ENCODE data around the gene LY9. TPM values are rescaled to one million over a fixed set of nuclear protein-coding genes. Genes with fewer than 3 reads are reported as not detected.

The LY9 gene
- total and polyA plus RNA-seq, 8 donors = 0.29 to 2.5 (median 0.50) TPM

DNA sequence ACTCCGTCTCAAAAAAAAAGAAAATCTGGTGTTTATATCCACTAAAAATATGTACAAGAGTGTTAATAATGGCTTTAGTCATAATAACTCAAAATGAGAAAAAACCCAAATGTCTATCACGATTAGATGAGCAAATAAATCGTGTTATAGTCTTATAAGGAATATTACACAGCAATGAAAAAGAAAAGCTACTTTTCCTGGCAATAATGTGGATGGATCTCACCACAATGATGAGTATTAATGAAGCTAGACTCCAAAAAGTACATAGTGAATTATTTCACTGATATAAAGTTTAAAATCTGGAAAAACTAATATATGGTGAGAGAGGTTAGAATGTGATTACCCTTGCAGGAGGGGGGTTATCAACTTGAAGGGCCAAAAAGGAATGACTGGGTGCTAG is 57.0 kb downstream of the LY9 start:
- H3K4me1 ChIP-seq = peaks cover 0 to 8% of the 10 kb centered on the region in 2 donors
- no peaks in the 10 kb centered on the region for H3K36me3 ChIP-seq
- no peak overlapping the region for H3K27ac ChIP-seq
- intact Hi-C loops (cut with DNase I) = no loop called here
- ATAC-seq (no peak), DNase-seq (no peak)
- TF ChIP-seq, protein P1, sequence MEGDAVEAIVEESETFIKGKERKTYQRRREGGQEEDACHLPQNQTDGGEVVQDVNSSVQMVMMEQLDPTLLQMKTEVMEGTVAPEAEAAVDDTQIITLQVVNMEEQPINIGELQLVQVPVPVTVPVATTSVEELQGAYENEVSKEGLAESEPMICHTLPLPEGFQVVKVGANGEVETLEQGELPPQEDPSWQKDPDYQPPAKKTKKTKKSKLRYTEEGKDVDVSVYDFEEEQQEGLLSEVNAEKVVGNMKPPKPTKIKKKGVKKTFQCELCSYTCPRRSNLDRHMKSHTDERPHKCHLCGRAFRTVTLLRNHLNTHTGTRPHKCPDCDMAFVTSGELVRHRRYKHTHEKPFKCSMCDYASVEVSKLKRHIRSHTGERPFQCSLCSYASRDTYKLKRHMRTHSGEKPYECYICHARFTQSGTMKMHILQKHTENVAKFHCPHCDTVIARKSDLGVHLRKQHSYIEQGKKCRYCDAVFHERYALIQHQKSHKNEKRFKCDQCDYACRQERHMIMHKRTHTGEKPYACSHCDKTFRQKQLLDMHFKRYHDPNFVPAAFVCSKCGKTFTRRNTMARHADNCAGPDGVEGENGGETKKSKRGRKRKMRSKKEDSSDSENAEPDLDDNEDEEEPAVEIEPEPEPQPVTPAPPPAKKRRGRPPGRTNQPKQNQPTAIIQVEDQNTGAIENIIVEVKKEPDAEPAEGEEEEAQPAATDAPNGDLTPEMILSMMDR (IDR thresholded peaks at IDR 0.05) = no peak
- no peaks in the 10 kb centered on the region for H3K27me3 ChIP-seq
- H3K4me3 ChIP-seq = no peak overlapping the region
- H3K9me3 ChIP-seq = peaks cover 0 to 4% of the 10 kb centered on the region in 2 donors

DNA sequence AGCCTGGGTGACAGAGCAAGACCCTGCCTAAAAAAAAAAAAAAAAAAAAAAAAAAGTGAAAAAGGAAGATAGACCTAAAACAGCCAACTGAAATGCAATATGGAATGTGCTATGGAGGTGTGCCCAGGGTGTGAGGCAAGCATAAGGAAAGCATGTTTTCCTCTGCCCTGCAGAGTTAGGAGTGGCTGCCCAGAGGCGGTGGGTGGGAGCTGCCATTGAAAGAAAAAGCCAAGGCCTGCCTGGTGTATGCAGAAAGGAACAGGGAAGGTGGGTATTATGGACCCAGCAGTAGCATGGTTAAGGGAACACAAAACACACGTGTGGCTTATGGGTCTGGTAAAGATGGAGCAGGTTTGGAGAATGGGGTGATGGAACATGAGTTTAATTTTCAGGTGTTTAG is 57.8 kb downstream of the LY9 start:
- ATAC-seq (no peak), DNase-seq (no peak)
- no peak overlapping the region for H3K27ac ChIP-seq
- H3K36me3 ChIP-seq = no peaks in the 10 kb centered on the region
- H3K4me1 ChIP-seq = peaks cover 0 to 11% of the 10 kb centered on the region in 2 donors
- H3K9me3 ChIP-seq = peaks cover 0 to 4% of the 10 kb centered on the region in 2 donors
- H3K4me3 ChIP-seq = no peak overlapping the region
- TF ChIP-seq, protein P1 (IDR thresholded peaks at IDR 0.05) = no peak
- intact Hi-C loops (cut with DNase I) = no loop called here
- H3K27me3 ChIP-seq = no peaks in the 10 kb centered on the region

DNA sequence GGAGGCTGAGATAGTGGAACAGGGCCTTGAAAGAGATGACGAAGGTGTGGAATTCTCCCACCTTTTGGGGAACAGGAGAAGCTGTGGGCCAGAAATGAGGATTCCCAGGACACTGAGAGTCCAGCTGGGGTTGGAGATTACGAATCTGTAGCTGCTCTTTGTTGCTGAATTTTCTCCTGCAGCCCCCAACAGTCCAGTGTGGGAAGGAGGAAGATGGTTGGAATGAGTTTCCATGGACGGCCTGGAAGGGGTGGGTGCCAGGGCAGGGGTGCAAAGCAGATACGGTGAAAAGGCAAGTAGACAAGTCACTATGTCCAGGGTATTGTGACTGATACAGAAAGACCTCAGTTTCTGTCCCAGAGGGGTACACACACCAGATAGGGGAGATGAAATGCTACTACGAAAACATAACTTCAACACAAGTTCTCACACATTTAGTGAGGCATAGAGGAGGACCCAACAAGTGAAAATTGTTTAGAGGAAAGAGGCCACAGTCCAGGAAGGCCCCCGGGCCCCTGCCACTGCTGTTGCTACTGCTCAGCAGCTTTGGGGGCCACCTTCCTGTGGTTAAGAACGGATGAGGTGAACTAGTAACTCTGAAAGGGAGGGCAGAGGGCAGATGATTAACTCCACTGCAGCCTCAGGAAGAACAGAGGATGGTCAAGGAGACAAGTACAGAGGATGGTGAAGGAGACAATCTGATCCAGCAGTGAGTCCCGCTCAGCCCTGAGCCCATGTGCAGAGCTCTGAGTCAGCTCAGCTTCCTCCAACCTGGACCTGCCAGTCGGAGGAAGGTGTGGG is 59.4 kb downstream of the LY9 start:
- H3K27ac ChIP-seq = no peak overlapping the region
- peaks cover 0 to 4% of the 10 kb centered on the region in 2 donors for H3K9me3 ChIP-seq
- TF ChIP-seq, protein P1 (IDR thresholded peaks at IDR 0.05) = no peak
- H3K27me3 ChIP-seq = no peaks in the 10 kb centered on the region
- intact Hi-C loops (cut with DNase I) = no loop called here
- DNase-seq (no peak), ATAC-seq (no peak)
- no peak overlapping the region for H3K4me3 ChIP-seq
- H3K4me1 ChIP-seq = peaks cover 0 to 24% of the 10 kb centered on the region in 2 donors
- H3K36me3 ChIP-seq = no peaks in the 10 kb centered on the region

DNA sequence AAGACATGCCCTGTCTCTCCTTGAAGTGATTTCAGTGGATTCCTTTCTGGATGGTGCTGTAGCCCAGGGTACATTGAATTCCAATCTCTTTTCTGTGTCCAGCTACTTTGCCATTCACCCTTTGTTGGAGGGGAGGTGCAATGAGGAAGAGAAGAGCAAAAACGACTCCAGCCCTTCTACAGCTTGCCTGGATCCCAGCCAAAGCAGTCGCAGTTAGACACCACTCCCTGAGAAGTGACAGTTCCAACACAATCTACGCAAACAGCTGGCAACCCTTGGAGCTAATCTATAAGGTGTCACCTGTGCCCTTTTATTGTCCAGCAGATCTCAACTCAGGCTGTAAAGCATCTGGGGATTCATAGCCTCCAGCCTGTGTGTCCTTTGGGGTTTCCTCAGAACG is 62.1 kb downstream of the LY9 start:
- intact Hi-C loops (cut with DNase I) = no loop called here
- H3K27me3 ChIP-seq = peaks cover 0 to 13% of the 10 kb centered on the region in 2 donors
- H3K36me3 ChIP-seq = no peaks in the 10 kb centered on the region
- ATAC-seq (no peak), DNase-seq (peak in 1 of 4 donors; percentile 41)
- H3K4me3 ChIP-seq = no peak overlapping the region
- H3K9me3 ChIP-seq = no peaks in the 10 kb centered on the region
- TF ChIP-seq, protein P1 (IDR thresholded peaks at IDR 0.05) = no peak
- H3K27ac ChIP-seq = no peak overlapping the region
- H3K4me1 ChIP-seq = peaks cover 0 to 48% of the 10 kb centered on the region in 2 donors

DNA sequence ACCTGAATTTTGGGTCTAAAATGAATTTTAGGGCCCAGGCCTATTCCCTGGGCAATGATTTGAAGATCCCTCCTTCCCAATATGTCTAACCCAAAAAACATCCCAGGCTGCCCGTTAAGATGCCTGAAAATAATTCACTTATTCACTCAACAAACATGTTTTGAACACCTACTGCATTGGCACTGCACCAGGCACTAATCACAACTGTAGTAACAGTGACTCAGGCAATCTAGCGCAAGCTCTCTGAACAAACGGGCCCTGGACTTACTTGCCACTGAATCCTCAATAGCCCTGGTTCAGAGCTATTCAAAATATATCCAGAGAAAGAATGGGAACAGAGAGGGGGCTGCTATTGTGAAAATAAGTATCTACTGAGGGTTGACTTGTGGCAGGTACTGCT is 62.5 kb downstream of the LY9 start:
- H3K9me3 ChIP-seq = no peaks in the 10 kb centered on the region
- H3K27ac ChIP-seq = no peak overlapping the region
- H3K27me3 ChIP-seq = peaks cover 0 to 13% of the 10 kb centered on the region in 2 donors
- DNase-seq = no peak
- H3K4me1 ChIP-seq = peaks cover 0 to 52% of the 10 kb centered on the region in 2 donors
- no peak for ATAC-seq
- TF ChIP-seq, protein P1 (IDR thresholded peaks at IDR 0.05) = no peak
- H3K4me3 ChIP-seq = no peak overlapping the region
- intact Hi-C loops (cut with DNase I) = no loop called here
- H3K36me3 ChIP-seq = no peaks in the 10 kb centered on the region

Data from left lung (tissue), 10 donors.